ENCODE measurements around the gene VAT1L.

Gene VAT1L

DNA sequence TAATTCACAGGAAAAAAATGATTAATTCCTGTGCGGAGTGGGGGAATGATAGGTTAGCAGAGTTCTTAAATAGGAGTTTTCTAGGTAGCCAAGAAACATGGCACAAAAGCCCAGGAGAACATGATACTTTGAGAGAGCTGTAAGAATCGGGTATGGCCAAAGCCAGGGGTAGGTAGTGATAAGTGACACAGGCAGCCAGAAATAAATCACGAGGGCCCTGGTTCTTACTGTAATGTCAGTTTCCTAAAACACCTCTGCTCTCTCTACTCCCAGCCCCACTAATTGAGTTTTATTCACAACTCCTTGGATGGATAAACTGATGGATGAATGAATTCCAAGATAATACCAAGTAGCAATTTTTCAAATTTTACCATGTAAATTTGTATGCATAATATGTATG is 54.1 kb downstream of the VAT1L start:
- no peak overlapping the region for H3K18ac ChIP-seq (ENCODE audit: low read depth in 1 of 2, low read length in 2 of 2)
- no peak overlapping the region for H3K4ac ChIP-seq (ENCODE audit: low read depth in 1 of 2, low read length in 2 of 2)
- no peak overlapping the region for H4K91ac ChIP-seq (ENCODE audit: low read length)
- H3K23ac ChIP-seq (ENCODE audit: low read length in 2 of 2): no peak overlapping the region
- no peak overlapping the region for H2BK15ac ChIP-seq (ENCODE audit: low read depth, poor library complexity, severe bottlenecking)
- no peak overlapping the region for H2AK5ac ChIP-seq (ENCODE audit: low read length, severe bottlenecking)
- H2BK5ac ChIP-seq (ENCODE audit: low read depth, low read length, poor library complexity, severe bottlenecking): no peak overlapping the region
- peaks cover 7 to 8% of the 10 kb centered on the region in 2 experiments for H3K27me3 ChIP-seq (ENCODE audit: control insufficient read depth in 1 of 2, insufficient read depth in 1 of 2, low read length in 2 of 2)
- H3K14ac ChIP-seq (ENCODE audit: low read length in 2 of 2): no peak overlapping the region
- H2BK120ac ChIP-seq (ENCODE audit: low read depth, low read length): no peak overlapping the region
- H2AFZ ChIP-seq (ENCODE audit: low read depth, low read length): no peak overlapping the region
- no peak overlapping the region for H3K4me2 ChIP-seq (ENCODE audit: low read length, poor library complexity, severe bottlenecking)
- no peaks in the 10 kb centered on the region for H3K9me3 ChIP-seq (ENCODE audit: control insufficient read depth, low read length)
- H3K9ac ChIP-seq (ENCODE audit: low read length): no peak overlapping the region
- 98% methylated on average over 1 of the region's 3 CpGs for WGBS
- H3K27ac ChIP-seq (ENCODE audit: low read length, poor library complexity, severe bottlenecking): no peak overlapping the region
- H3K36me3 ChIP-seq (ENCODE audit: control insufficient read depth in 1 of 2, insufficient read depth in 2 of 2, low read depth in 1 of 2, low read length in 2 of 2): no peaks in the 10 kb centered on the region
- no peak overlapping the region for H3K4me3 ChIP-seq (ENCODE audit: insufficient read depth in 1 of 2, low read depth in 1 of 2, low read length in 2 of 2)
- H4K8ac ChIP-seq (ENCODE audit: low read length): no peak overlapping the region
- H3K4me1 ChIP-seq (ENCODE audit: control insufficient read depth, insufficient read depth, low read depth, low read length): no peaks in the 10 kb centered on the region
- H3K79me1 ChIP-seq (replicated peaks; ENCODE audit: low read length, poor library complexity, severe bottlenecking): no peaks in the 10 kb centered on the region
- DNase-seq: no peak
- no peak overlapping the region for H2BK12ac ChIP-seq (ENCODE audit: low read length in 2 of 2)

DNA sequence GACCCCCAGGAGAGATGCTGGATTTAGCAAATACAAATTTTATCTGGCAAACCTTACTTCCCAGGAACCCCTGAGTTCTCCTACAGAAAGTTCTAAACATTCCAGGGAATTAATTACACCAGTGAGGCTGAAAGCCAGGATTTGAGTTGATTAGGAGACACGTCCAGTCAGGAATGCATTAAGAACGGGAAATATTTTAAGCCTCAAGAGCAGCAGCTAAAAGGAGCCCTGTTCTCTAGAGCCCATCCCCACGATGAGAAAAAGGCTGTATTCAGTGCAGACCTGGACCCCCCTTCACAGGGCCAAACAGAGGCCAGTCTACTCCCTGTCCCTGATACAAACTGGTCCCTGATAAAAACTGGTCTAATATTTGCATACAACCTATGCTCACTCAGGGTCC is 55.0 kb downstream of the VAT1L start:
- no peaks in the 10 kb centered on the region for H3K4me1 ChIP-seq (ENCODE audit: control insufficient read depth, insufficient read depth, low read depth, low read length)
- no peak overlapping the region for H3K4me2 ChIP-seq (ENCODE audit: low read length, poor library complexity, severe bottlenecking)
- H2AK5ac ChIP-seq (ENCODE audit: low read length, severe bottlenecking): no peak overlapping the region
- peaks cover 7 to 10% of the 10 kb centered on the region in 2 experiments for H3K27me3 ChIP-seq (ENCODE audit: control insufficient read depth in 1 of 2, insufficient read depth in 1 of 2, low read length in 2 of 2)
- no peak overlapping the region for H2BK5ac ChIP-seq (ENCODE audit: low read depth, low read length, poor library complexity, severe bottlenecking)
- H4K8ac ChIP-seq (ENCODE audit: low read length): peak overlapping the region; percentile 80
- peak overlapping the region; percentile 28 to 84 for H3K18ac ChIP-seq (ENCODE audit: low read depth in 1 of 2, low read length in 2 of 2)
- no peak overlapping the region for H2BK15ac ChIP-seq (ENCODE audit: low read depth, poor library complexity, severe bottlenecking)
- H3K4me3 ChIP-seq (ENCODE audit: insufficient read depth in 1 of 2, low read depth in 1 of 2, low read length in 2 of 2): no peak overlapping the region
- no peak overlapping the region for H2AFZ ChIP-seq (ENCODE audit: low read depth, low read length)
- 54% methylated on average over 3 of the region's 3 CpGs for WGBS
- H3K9ac ChIP-seq (ENCODE audit: low read length): no peak overlapping the region
- H3K14ac ChIP-seq (ENCODE audit: low read length in 2 of 2): peak overlapping the region in 1 of 2 experiments; percentile 26
- no peaks in the 10 kb centered on the region for H3K36me3 ChIP-seq (ENCODE audit: control insufficient read depth in 1 of 2, insufficient read depth in 2 of 2, low read depth in 1 of 2, low read length in 2 of 2)
- peak overlapping the region in 1 of 2 experiments; percentile 24 for H3K4ac ChIP-seq (ENCODE audit: low read depth in 1 of 2, low read length in 2 of 2)
- peak overlapping the region; percentile 82 for H2BK120ac ChIP-seq (ENCODE audit: low read depth, low read length)
- DNase-seq: no peak
- no peaks in the 10 kb centered on the region for H3K79me1 ChIP-seq (replicated peaks; ENCODE audit: low read length, poor library complexity, severe bottlenecking)
- peak overlapping the region in 1 of 2 experiments; percentile 37 for H2BK12ac ChIP-seq (ENCODE audit: low read length in 2 of 2)
- peak overlapping the region in 1 of 2 experiments; percentile 5 for H3K23ac ChIP-seq (ENCODE audit: low read length in 2 of 2)
- no peaks in the 10 kb centered on the region for H3K9me3 ChIP-seq (ENCODE audit: control insufficient read depth, low read length)
- H3K27ac ChIP-seq (ENCODE audit: low read length, poor library complexity, severe bottlenecking): no peak overlapping the region
- peak overlapping the region; percentile 43 for H4K91ac ChIP-seq (ENCODE audit: low read length)

DNA sequence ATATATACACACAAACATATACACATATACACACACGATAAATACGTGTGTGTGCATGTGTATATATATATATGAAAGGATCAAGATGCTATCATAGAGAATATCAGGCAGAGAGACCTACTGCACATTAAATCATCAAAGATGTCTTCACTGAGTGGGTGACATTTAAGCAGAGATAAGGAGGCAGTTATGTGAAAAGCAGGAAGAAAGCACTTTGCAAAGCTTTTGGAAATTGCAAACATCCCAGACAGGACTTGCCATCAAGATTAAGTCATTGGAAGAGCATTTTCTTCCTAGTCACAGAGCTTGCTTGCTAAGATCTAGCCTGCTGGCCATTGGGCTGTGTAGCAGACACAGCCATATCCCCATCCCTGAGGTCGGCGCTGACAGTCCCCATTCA is 56.4 kb downstream of the VAT1L start:
- Histone ChIP-seq H3K27me3 (ENCODE audit: control insufficient read depth in 1 of 2, insufficient read depth in 1 of 2, low read length in 2 of 2) (peaks cover 7 to 10% of the 10 kb centered on the region in 2 experiments), H3K9me3 (ENCODE audit: control insufficient read depth, low read length) (no peaks in the 10 kb centered on the region), H2BK120ac (ENCODE audit: low read depth, low read length) (no peak overlapping the region), H4K8ac (ENCODE audit: low read length) (peak overlapping the region; percentile 45), H2BK5ac (ENCODE audit: low read depth, low read length, poor library complexity, severe bottlenecking) (no peak overlapping the region), H3K79me1 (replicated peaks; ENCODE audit: low read length, poor library complexity, severe bottlenecking) (no peaks in the 10 kb centered on the region), H3K36me3 (ENCODE audit: control insufficient read depth in 1 of 2, insufficient read depth in 2 of 2, low read depth in 1 of 2, low read length in 2 of 2) (no peaks in the 10 kb centered on the region), H3K14ac (ENCODE audit: low read length in 2 of 2) (no peak overlapping the region), H2BK15ac (ENCODE audit: low read depth, poor library complexity, severe bottlenecking) (no peak overlapping the region), H3K4me2 (ENCODE audit: low read length, poor library complexity, severe bottlenecking) (no peak overlapping the region), H3K9ac (ENCODE audit: low read length) (no peak overlapping the region), H4K91ac (ENCODE audit: low read length) (peak overlapping the region; percentile 43), H3K4me3 (ENCODE audit: insufficient read depth in 1 of 2, low read depth in 1 of 2, low read length in 2 of 2) (no peak overlapping the region), H2AFZ (ENCODE audit: low read depth, low read length) (no peak overlapping the region), H3K18ac (ENCODE audit: low read depth in 1 of 2, low read length in 2 of 2) (peak overlapping the region in 1 of 2 experiments; percentile 37), H3K27ac (ENCODE audit: low read length, poor library complexity, severe bottlenecking) (no peak overlapping the region), H3K23ac (ENCODE audit: low read length in 2 of 2) (no peak overlapping the region), H2BK12ac (ENCODE audit: low read length in 2 of 2) (peak overlapping the region in 1 of 2 experiments; percentile 31), H3K4me1 (ENCODE audit: control insufficient read depth, insufficient read depth, low read depth, low read length) (peaks cover under 1% of the 10 kb centered on the region), H2AK5ac (ENCODE audit: low read length, severe bottlenecking) (no peak overlapping the region), H3K4ac (ENCODE audit: low read depth in 1 of 2, low read length in 2 of 2) (no peak overlapping the region)
- WGBS: 62% methylated on average over 2 of the region's 4 CpGs
- DNase-seq: peak; percentile 48

DNA sequence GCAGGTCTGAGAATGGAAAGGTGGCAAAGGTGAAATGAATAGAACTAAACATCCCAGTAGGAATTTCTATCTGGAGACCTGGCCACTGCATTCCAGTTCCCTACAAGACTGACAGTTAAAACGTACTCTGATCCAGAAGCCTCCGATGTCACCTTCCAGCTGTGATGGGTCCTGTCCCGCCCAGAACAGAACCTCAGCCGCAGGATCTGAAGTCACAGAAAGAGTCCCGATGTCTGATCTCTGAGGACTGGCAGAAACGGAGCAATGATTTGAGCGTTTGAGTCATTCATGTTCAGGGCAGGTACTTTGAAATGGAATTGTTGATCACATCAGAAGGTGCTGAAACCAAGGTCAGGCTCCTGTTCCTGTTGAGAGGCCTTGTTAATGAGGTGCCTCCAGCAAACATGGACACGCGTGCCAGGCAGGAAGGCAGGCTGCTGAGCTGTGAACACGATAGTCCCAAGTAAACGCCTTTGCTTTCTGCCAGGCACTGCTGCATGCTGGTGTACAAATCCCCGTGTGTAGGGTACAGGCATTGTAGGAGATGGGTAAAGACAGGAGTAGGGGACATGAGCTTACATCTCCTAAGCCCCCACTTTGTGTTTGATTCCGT is 61.4 kb downstream of the VAT1L start:
- no peak overlapping the region for H2BK120ac ChIP-seq (ENCODE audit: low read depth, low read length)

More for the DNA sequence above, 61.4 kb downstream of the VAT1L start:
- no peak overlapping the region for H3K4me3 ChIP-seq (ENCODE audit: insufficient read depth in 1 of 2, low read depth in 1 of 2, low read length in 2 of 2)
- peaks cover 7 to 10% of the 10 kb centered on the region in 2 experiments for H3K27me3 ChIP-seq (ENCODE audit: control insufficient read depth in 1 of 2, insufficient read depth in 1 of 2, low read length in 2 of 2)
- H2BK15ac ChIP-seq (ENCODE audit: low read depth, poor library complexity, severe bottlenecking): no peak overlapping the region
- H3K9me3 ChIP-seq (ENCODE audit: control insufficient read depth, low read length): no peaks in the 10 kb centered on the region
- H3K4ac ChIP-seq (ENCODE audit: low read depth in 1 of 2, low read length in 2 of 2): no peak overlapping the region
- H3K4me2 ChIP-seq (ENCODE audit: low read length, poor library complexity, severe bottlenecking): no peak overlapping the region
- no peak overlapping the region for H4K91ac ChIP-seq (ENCODE audit: low read length)
- H2BK12ac ChIP-seq (ENCODE audit: low read length in 2 of 2): no peak overlapping the region
- no peak overlapping the region for H2AFZ ChIP-seq (ENCODE audit: low read depth, low read length)
- H3K27ac ChIP-seq (ENCODE audit: low read length, poor library complexity, severe bottlenecking): no peak overlapping the region
- WGBS: 95% methylated on average over 13 of the region's 13 CpGs
- H2BK5ac ChIP-seq (ENCODE audit: low read depth, low read length, poor library complexity, severe bottlenecking): no peak overlapping the region
- H4K8ac ChIP-seq (ENCODE audit: low read length): no peak overlapping the region
- DNase-seq: no peak
- no peak overlapping the region for H3K23ac ChIP-seq (ENCODE audit: low read length in 2 of 2)
- H3K79me1 ChIP-seq (replicated peaks; ENCODE audit: low read length, poor library complexity, severe bottlenecking): no peaks in the 10 kb centered on the region
- H3K36me3 ChIP-seq (ENCODE audit: control insufficient read depth in 1 of 2, insufficient read depth in 2 of 2, low read depth in 1 of 2, low read length in 2 of 2): no peaks in the 10 kb centered on the region
- no peak overlapping the region for H3K9ac ChIP-seq (ENCODE audit: low read length)
- H3K4me1 ChIP-seq (ENCODE audit: control insufficient read depth, insufficient read depth, low read depth, low read length): peaks cover 2% of the 10 kb centered on the region
- H3K18ac ChIP-seq (ENCODE audit: low read depth in 1 of 2, low read length in 2 of 2): peak overlapping the region in 1 of 2 experiments; percentile 18
- no peak overlapping the region for H2AK5ac ChIP-seq (ENCODE audit: low read length, severe bottlenecking)
- peak overlapping the region in 1 of 2 experiments; percentile 18 for H3K14ac ChIP-seq (ENCODE audit: low read length in 2 of 2)

All from mesenchymal stem cell (in vitro differentiated cells and primary cell).